Activated CD4-positive, alpha-beta T cell treated with anti-CD3 and anti-CD28 coated beads for 4 hours (primary cell): Measurements from ENCODE around the gene ERGIC2.

Experiments used
- DNase-seq, 2 donors: peaks; one replicate each; pipeline ENCODE4 v3.0.0-alpha.2; 2020

ERGIC2 gene

DNA sequence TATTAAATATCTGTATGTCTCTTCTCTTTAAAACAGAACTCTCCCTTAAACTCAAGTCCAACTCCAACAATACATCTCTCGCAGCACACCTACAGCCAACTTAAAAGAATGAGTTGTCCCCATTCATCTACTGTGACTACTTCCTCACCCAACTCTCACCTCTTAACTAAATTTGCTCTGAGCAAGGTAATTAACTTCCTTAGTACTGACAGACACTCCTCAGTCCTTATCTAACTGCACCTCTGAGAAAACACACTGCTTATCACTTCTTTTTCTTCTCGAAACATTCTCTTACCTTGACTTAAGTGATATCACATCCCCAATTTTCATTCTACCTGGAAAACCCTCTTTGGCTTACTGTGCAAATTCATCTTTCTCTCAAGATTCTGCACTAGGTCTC lies 7.0 kb downstream of the ERGIC2 start:
- no peak for DNase-seq

DNA sequence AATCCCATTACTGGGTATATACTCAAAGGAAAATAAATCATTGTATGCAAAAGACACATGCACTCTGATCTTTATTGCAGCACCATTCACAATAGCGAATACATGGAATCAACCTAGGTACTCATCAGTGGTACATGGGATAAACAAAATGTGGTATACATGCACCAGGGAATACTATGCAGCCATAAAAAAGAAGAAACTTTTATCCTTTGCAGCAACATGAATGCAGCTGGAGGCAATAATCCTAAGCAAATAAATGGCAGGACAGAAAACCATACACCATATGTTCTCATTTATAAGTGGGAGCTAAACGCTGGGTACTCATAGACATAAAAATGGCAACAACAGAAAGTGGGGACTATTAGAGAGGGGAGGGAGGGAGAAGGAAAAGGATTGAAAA lies 15.9 kb downstream of the ERGIC2 start:
- DNase-seq, result no peak

GRCh38 chr12:29354954-29355353 lies 26.0 kb downstream of the ERGIC2 start:
- no peak for DNase-seq

GRCh38 chr12:29350080-29350479 lies 30.9 kb downstream of the ERGIC2 start:
- no peak for DNase-seq

- no peak for DNase-seq
Observed at GRCh38 chr12:29346769-29347421, 34.1 kb downstream of the ERGIC2 start.

- no peak for DNase-seq
Observed at GRCh38 chr12:29343022-29343799, 37.8 kb downstream of the ERGIC2 start.

GRCh38 chr12:29337325-29337724 lies 43.6 kb downstream of the ERGIC2 start:
- DNase-seq, result no peak

- no peak for DNase-seq
Observed at GRCh38 chr12:29334937-29335336, 46.0 kb downstream of the ERGIC2 start.

DNA sequence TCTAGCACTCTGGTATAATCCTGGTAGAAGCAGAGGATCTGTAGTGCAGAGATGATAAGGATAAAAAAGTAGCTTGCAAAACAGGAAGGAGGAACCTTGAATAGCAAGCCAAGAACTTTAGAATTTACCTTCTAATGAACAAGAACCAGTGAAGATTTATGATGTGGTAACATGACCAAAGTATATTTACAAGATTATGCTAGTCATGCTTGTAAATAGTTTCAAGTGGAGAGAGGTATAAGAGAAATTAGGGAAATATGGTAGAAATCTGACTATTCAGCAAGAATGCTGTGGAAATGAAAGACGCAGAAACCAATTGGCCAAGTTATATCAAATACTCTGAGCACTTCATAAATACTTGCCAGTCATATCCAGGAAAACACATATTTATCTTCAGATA lies 47.8 kb downstream of the ERGIC2 start:
- DNase-seq, result no peak

GRCh38 chr12:29329411-29329810 lies 51.6 kb downstream of the ERGIC2 start:
- DNase-seq, result no peak

DNA sequence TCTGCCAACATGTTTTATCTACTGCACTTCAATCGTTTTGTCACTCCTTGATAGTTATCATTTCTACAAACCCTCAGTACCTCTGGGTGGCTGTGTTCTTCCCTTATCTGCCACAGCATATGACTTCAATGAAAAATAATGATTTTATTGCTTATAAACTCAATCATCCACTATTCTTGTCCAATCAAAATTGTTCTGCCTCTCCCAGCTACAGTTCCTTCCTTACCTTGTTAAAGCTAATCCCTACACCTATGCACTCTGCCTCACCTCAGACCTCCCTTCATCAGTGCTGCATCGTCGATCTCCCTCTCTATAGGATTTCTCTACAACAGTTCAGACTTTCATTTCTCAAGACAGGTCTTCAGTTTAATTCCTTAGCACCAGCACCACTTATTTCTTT lies 58.8 kb downstream of the ERGIC2 start:
- no peak for DNase-seq

DNA sequence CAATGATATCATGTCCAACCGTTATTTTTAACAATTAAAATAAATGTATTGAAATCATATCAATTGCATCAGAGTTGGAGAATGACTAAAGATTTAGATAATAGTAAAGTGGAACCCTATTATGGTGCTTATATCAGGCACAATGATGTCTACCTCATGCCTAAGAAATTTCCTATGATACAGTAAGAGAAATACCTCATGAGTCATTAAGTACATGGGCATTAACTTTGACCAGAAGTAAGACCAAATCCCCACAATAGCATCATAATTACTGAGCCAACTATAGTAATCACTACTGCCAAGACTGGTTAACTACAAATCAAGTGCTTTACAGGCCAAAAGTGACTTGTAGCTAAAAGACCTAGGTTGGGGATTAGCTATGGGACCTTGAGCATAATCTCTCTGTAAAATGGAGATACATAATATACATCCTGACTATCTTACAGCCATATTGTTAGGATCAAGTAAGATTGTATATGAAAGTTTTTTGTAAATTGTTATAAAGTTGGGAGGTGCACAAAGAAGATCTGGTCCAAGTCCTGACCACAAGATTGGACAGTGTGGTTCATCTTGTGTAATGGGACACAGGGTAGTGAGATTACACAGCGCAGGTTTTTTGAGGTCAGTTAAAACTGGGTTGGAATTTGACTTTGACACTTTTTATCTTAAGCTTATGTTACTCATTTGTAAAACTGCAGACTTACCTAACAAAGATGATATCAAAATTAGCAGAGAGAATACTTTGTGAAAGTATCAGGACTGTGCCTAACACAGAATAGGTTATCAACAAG lies 60.5 kb downstream of the ERGIC2 start:
- DNase-seq, result no peak

GRCh38 chr12:29317556-29318363 lies 63.2 kb downstream of the ERGIC2 start:
- peak; percentile 22 to 31 for DNase-seq

DNA sequence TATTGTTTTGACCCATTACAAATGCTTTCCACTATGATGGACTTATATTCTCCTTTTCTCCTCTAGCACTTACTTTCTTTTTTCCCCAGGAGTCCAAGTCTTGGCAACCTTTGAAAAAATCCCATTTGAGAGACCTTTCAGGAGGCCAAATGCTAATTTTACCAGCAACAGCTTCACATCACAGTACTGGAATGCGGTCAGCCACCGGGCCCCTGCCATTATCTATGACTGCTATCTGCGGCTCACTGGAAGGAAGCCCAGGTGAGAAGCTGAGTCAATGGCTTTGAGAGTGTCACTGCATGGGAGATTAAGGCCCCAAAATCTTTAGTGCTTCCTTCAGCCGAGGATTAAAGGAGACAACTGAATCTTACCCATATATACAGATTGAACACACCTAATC lies 64.2 kb downstream of the ERGIC2 start:
- DNase-seq, result no peak

GRCh38 chr12:29314416-29314815 lies 66.6 kb downstream of the ERGIC2 start:
- no peak for DNase-seq

DNA sequence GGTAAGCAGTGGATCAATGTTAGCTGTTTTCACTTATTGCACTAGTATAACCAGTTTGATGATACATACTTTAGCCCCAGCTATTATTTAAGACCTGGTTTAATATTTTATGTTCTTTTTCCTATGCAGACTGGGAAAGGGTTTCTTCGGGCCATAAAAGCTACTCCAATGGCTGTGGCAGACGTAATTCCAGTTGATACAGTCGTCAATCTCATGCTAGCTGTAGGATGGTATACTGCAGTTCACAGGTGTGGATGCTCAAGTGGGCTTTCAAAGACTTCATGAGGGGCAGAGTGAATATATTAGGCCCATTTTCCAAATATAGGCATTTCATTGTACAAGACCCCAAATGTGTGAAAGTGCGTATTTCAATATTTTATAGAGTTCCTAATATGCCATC lies 70.1 kb downstream of the ERGIC2 start:
- no peak for DNase-seq

DNA sequence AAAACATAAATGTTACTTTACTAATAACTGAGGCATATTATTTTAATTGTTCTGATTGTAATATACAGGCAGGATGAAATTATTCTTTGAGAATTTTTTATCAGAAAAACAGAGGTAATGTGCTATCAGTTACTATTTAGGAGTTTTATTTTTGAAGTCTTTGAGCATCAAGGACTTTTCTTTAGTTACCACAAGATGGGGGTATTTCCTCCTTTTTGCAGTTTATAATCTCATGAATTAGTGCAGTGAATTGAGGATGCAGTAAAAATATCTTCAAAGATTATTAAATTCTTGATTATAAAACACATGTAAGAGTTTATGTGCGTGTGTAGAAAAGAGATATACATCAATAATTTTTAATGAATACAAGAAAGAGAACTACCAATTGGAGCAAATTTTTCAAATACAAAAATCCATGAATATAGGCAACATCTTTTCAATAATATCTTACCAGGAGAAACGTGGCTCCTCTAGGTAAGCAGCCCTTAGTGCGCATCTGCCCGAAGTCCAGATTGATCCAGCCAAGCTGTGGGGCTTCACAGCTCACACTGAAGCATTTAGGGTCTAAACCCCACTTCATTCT lies 71.6 kb downstream of the ERGIC2 start:
- no peak for DNase-seq

DNA sequence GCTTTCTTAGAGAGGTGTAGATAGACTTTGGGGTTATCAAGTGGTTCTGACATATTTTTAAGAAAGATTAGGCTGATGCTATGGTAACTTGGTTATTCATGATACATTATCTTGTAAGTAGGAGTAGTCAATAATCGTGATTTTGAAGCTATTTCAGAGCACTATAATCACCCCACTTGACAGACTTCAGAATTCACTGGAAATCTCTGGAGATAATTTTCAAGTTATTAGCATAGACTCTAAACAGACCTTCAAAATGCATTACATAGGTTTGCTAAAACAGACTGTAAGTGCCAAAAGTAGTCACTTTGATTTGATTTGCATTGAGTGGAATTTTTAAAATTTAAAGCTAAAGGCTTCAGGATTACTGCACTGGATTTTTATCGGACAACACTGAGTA lies 74.3 kb downstream of the ERGIC2 start:
- no peak for DNase-seq

DNA sequence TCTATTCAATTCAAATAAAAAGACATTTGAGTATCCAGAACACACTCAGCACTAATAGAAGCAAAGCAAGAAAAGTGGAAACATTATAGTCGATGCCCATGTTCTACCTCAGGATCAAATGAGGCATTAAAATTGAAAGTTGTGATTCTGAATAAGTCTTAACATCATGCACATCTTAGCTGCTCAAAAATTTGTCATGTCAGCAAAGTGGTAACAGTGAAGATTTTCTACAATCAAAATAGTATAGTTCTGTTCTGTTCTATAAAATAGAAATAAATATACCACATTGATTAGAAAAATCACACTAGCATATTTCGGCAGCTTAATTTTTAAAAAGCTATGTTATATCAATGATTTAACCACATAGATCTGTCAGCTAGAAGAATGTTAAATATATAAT lies 74.7 kb downstream of the ERGIC2 start:
- no peak for DNase-seq

DNA sequence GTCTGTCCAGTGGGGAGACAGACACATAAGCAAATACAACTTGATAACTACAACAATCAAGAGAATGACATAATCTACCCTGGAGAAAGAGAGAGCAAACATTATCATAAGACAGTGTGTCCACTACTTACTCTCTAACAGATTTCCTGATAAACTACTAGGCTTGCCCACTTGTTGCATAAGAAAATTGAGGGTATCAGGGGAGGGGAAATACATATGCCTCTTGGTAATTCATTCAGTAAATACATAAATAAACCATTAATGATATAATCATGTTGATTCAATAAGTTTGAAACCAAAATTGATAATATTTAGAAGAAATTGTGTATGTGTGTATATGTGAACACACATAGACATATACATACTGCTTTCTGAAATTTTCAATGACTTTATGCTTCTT lies 76.6 kb downstream of the ERGIC2 start:
- DNase-seq, result no peak

DNA sequence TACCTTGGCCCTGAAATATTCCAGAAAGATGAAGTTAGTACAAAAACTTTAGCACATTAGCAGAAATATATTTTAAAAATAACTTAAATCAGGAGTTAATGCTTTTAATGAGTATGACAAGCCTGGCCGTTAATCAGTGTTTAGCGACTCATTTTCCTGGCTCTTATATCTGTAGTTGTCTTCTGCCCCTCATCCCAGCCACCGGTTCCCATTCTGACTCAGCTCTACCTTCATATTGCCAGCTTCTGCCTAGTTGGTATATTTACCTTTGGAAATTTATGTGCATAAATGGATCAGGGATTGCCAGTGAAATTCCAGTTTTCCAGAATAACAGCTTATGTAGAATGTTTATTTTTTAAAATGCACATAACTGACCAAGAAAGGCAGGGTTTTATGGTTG lies 79.9 kb downstream of the ERGIC2 start:
- no peak for DNase-seq

- no peak for DNase-seq
Observed at GRCh38 chr12:29299633-29300032, 81.3 kb downstream of the ERGIC2 start.

GRCh38 chr12:29291226-29291625 lies 89.7 kb downstream of the ERGIC2 start:
- no peak for DNase-seq
